ENCODE results near the gene AMBRA1. TPM values are rescaled to one million over a fixed set of nuclear protein-coding genes. Genes with fewer than 3 reads are reported as not detected.
A peak's percentile ranks its signal among the peaks of the same experiment; 100 is the strongest.

Gene AMBRA1
- total and polyA plus RNA-seq, 11 donors, result 5.6 to 23.5 (median 16.2) TPM

DNA sequence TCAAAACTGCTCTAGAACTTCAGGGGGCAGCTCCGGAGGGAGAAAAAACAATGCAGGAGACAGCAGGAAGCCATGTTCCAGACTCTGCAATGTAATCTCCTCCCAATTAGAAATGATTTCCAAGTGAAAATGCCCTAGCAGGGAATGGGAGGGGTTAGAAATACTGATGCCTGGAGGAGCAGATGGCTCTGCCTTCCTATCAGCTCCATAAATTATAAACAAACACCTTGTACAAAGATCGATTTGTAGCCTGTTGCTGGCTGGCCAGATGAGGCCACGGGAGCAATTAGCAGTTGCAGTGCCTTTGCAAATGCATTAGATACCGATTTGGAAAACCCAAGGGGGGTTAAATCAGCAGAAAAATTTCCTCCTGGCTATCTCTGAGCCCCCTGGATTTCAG is 155.6 kb downstream of the AMBRA1 start:
- TF ChIP-seq POLR2A (IDR thresholded peaks at IDR 0.05), result no peak
- TF ChIP-seq, protein P1, sequence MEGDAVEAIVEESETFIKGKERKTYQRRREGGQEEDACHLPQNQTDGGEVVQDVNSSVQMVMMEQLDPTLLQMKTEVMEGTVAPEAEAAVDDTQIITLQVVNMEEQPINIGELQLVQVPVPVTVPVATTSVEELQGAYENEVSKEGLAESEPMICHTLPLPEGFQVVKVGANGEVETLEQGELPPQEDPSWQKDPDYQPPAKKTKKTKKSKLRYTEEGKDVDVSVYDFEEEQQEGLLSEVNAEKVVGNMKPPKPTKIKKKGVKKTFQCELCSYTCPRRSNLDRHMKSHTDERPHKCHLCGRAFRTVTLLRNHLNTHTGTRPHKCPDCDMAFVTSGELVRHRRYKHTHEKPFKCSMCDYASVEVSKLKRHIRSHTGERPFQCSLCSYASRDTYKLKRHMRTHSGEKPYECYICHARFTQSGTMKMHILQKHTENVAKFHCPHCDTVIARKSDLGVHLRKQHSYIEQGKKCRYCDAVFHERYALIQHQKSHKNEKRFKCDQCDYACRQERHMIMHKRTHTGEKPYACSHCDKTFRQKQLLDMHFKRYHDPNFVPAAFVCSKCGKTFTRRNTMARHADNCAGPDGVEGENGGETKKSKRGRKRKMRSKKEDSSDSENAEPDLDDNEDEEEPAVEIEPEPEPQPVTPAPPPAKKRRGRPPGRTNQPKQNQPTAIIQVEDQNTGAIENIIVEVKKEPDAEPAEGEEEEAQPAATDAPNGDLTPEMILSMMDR (IDR thresholded peaks at IDR 0.05), result no peak
- Histone ChIP-seq H3K36me3 (peaks cover 0 to 55% (median 35%) of the 10 kb centered on the region in 9 donors), H3K9me3 (no peaks in the 10 kb centered on the region), H3K4me3 (no peak overlapping the region), H3K27me3 (no peaks in the 10 kb centered on the region), H3K27ac (no peak overlapping the region), H3K4me1 (peaks cover 0 to 30% (median 12%) of the 10 kb centered on the region in 12 donors)
- WGBS, 4 donors, result 50 to 61% (median 57%) methylated on average over 4 of the region's 4 CpGs
- DNase-seq, result no peak
- no peak for ATAC-seq
- intact Hi-C loops (cut with DNase I), result no loop called here

DNA sequence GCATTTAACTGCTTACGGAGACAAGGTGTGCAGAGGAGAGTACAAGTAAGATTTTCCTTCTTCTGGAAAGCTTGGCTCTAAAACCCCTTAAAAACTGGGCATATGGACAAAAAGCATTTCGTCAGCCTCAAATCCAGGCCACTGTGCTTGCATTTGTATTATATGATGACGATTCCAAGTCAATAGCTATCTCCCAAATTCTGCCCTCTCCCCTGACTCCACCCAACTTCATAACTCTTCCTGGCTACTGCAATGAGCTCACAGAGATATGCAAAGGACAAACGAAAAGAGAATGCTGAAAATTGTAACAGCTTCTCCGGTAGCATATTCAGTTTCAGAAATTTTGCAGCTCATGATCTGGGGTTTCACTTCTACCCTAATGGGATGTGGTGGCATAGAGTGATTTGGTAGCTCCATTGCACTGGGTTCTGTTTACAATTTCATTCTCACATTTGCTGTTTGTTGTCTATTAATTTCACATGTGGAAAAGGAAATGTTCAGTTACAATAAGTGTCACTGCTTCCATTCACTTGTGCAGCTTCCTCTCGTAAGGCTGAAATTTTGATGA is 156.6 kb downstream of the AMBRA1 start:
- intact Hi-C loops (cut with DNase I), result no loop called here
- Histone ChIP-seq H3K36me3 (peaks cover 0 to 55% (median 35%) of the 10 kb centered on the region in 9 donors), H3K9me3 (no peaks in the 10 kb centered on the region), H3K4me3 (no peak overlapping the region), H3K27me3 (no peaks in the 10 kb centered on the region), H3K27ac (no peak overlapping the region), H3K4me1 (peaks cover 0 to 30% (median 12%) of the 10 kb centered on the region in 12 donors)
- WGBS, 4 donors, result 56 to 79% (median 69%) methylated on average over 6 of the region's 6 CpGs
- no peak for TF ChIP-seq POLR2A (IDR thresholded peaks at IDR 0.05)
- TF ChIP-seq, protein P1 (IDR thresholded peaks at IDR 0.05), result no peak
- DNase-seq, result no peak
- ATAC-seq, result no peak

DNA sequence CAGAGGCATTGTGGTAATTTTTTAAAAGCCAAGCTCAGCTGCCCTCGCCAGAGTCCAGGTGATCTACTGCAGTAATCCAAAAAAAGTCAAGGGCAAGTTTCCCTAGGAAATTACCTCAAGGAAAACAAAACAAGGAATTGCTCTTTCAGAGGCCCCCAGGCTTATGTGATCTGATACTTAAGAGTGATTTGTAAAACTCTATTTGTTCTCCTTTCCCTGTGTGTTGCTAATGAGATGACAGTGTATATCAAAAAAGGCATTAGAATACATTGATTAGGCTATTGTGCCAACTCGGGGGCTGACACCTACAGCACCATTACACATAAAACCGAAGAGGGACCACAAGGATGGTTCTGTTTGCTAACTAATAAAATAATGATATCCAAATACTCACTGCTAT is 157.7 kb downstream of the AMBRA1 start:
- Histone ChIP-seq H3K27ac (no peak overlapping the region), H3K4me3 (no peak overlapping the region), H3K9me3 (no peaks in the 10 kb centered on the region), H3K36me3 (peaks cover 0 to 56% (median 36%) of the 10 kb centered on the region in 9 donors), H3K27me3 (no peaks in the 10 kb centered on the region), H3K4me1 (peaks cover 0 to 30% (median 12%) of the 10 kb centered on the region in 12 donors)
- intact Hi-C loops (cut with DNase I), result no loop called here
- TF ChIP-seq POLR2A (IDR thresholded peaks at IDR 0.05), result no peak
- TF ChIP-seq, protein P1 (IDR thresholded peaks at IDR 0.05), result no peak
- 71 to 84% (median 79%) methylated on average over 3 of the region's 3 CpGs for WGBS, 4 donors
- DNase-seq, result no peak
- no peak for ATAC-seq

DNA sequence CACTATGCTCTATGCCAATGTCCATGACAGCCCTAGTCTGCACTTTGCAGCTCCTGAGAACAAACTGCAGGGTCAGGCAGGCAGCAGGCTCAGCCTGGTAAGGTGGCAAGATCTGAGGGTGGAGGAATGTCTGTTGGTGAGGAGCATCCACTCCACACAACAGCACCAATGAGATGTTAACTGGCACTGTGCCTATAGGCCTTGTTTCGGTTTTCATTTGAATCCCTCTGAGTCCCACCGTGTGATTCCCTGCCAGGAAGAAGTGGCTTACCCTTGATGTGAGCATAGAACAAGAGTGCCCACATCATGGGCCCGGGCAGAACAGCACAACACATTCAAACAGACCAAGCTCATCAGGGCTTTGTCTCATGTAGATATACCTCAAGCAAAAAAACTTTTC is 158.1 kb downstream of the AMBRA1 start:
- Histone ChIP-seq H3K36me3 (peaks cover 0 to 56% (median 40%) of the 10 kb centered on the region in 9 donors), H3K4me3 (no peak overlapping the region), H3K27me3 (no peaks in the 10 kb centered on the region), H3K27ac (no peak overlapping the region), H3K4me1 (peaks cover 0 to 30% (median 12%) of the 10 kb centered on the region in 12 donors), H3K9me3 (no peaks in the 10 kb centered on the region)
- intact Hi-C loops (cut with DNase I), result no loop called here
- 17 to 46% (median 42%) methylated on average over 3 of the region's 3 CpGs for WGBS, 4 donors
- ATAC-seq, result peak in 3 of 4 donors; percentile 14 to 58 (median 52)
- no peak for TF ChIP-seq POLR2A (IDR thresholded peaks at IDR 0.05)
- TF ChIP-seq, protein P1 (IDR thresholded peaks at IDR 0.05), result no peak
- DNase-seq, result no peak
